CD14-positive monocyte (primary cell): ENCODE results near the gene PROK2. TPM values are rescaled to one million over a fixed set of nuclear protein-coding genes. Genes with fewer than 3 reads are reported as not detected.

Experiments
- DNase-seq, 3 donors: peaks; one replicate each; pipeline ENCODE4 v3.0.0-alpha.2; 2011 to 2022
- H2AFZ ChIP-seq: 2 replicates; pipeline ENCODE4 v1.6.0; 2012; ENCODE audit warnings: mild to moderate bottlenecking, low read depth, low read length, inconsistent platforms; ENCODE audit not compliant: insufficient read depth, poor library complexity, severe bottlenecking
- H3K27ac ChIP-seq, 2 donors: 1 replicate in 1 of 2; 2 replicates in 1 of 2; pipeline ENCODE4 v1.5.1; 2012 to 2013; ENCODE audit warnings: low read length in 2 of 2, control low read depth in 1 of 2, inconsistent platforms in 1 of 2, low read depth in 1 of 2, mild to moderate bottlenecking in 1 of 2
- H3K27me3 ChIP-seq, 2 donors: one replicate each; pipeline versions ENCODE4 v1.6.0 to v1.6.1; 2011 to 2013; ENCODE audit warnings: low read length in 2 of 2; ENCODE audit not compliant: control insufficient read depth in 2 of 2, insufficient read depth in 2 of 2
- H3K36me3 ChIP-seq, 2 donors: replicated peaks in 1 of 2; 1 replicate in 1 of 2; 2 replicates in 1 of 2; pipeline versions ENCODE4 v1.5.1 to v1.6.1; 2012 to 2013; ENCODE audit warnings: low read length in 2 of 2, control low read depth in 1 of 2, inconsistent platforms in 1 of 2, mild to moderate bottlenecking in 1 of 2; ENCODE audit not compliant: insufficient read depth in 2 of 2, control insufficient read depth in 1 of 2
- H3K4me1 ChIP-seq, 2 donors: 1 replicate in 1 of 2; 2 replicates in 1 of 2; pipeline versions ENCODE4 v1.5.1 to v1.6.1; 2012 to 2013; ENCODE audit warnings: low read length in 2 of 2, control low read depth in 1 of 2, inconsistent platforms in 1 of 2, mild to moderate bottlenecking in 1 of 2, moderate library complexity in 1 of 2; ENCODE audit not compliant: insufficient read depth in 2 of 2, control insufficient read depth in 1 of 2
- H3K4me2 ChIP-seq: replicated peaks from 2 replicates; pipeline ENCODE3; 2012; ENCODE audit warnings: low read length, moderate library complexity, mild to moderate bottlenecking; ENCODE audit not compliant: poor library complexity, severe bottlenecking; ENCODE audit errors: extremely low read depth
- H3K4me3 ChIP-seq, 3 experiments: fragments of 200-600 bp in 1 of 3; sonication (generic) in 1 of 3; replicated peaks in 1 of 3; 1 replicate in 2 of 3; 2 replicates in 1 of 3; pipeline ENCODE4 v1.5.1; 2011 to 2013; ENCODE audit warnings: low read length in 3 of 3, mild to moderate bottlenecking in 3 of 3, control low read depth in 2 of 3, low read depth in 2 of 3, inconsistent platforms in 1 of 3, moderate library complexity in 1 of 3
- H3K79me2 ChIP-seq: 2 replicates; pipeline ENCODE4 v1.6.0; 2012; ENCODE audit warnings: mild to moderate bottlenecking, control low read depth, inconsistent platforms, low read length, moderate library complexity; ENCODE audit not compliant: insufficient read depth
- H3K9ac ChIP-seq: 2 replicates; pipeline ENCODE4 v1.6.0; 2017; ENCODE audit warnings: low read length, mild to moderate bottlenecking; ENCODE audit not compliant: insufficient read depth, poor library complexity, severe bottlenecking
- H3K9me3 ChIP-seq, 2 donors: replicated peaks in 1 of 2; 1 replicate in 1 of 2; 2 replicates in 1 of 2; pipeline versions ENCODE4 v1.5.1 to v1.6.1; 2012 to 2013; ENCODE audit warnings: low read length in 2 of 2, control low read depth in 1 of 2; ENCODE audit not compliant: control insufficient read depth in 1 of 2, insufficient read depth in 1 of 2
- H4K20me1 ChIP-seq: 2 replicates; pipeline ENCODE4 v1.6.0; 2012; ENCODE audit warnings: mild to moderate bottlenecking, low read length, control low read depth, moderate library complexity; ENCODE audit not compliant: insufficient read depth
- H3K27ac Mint-ChIP-seq, 7 donors: one replicate each; pipeline ENCODE4 v1.8.0; 2020; ENCODE audit warnings: mild to moderate bottlenecking in 7 of 7, mixed read lengths in 7 of 7, moderate library complexity in 6 of 7, inconsistent platforms in 2 of 7
- H3K27me3 Mint-ChIP-seq, 3 donors: one replicate each; pipeline ENCODE4 v1.8.0; 2021 to 2022; ENCODE audit warnings: low read depth in 3 of 3, mild to moderate bottlenecking in 3 of 3, mixed read lengths in 3 of 3, moderate library complexity in 3 of 3, inconsistent platforms in 1 of 3
- H3K36me3 Mint-ChIP-seq, 2 donors: one replicate each; pipeline ENCODE4 v1.8.0; 2020; ENCODE audit warnings: mixed read lengths in 2 of 2, inconsistent platforms in 1 of 2, mild to moderate bottlenecking in 1 of 2
- H3K4me1 Mint-ChIP-seq: one replicate; pipeline ENCODE4 v1.8.0; 2020; ENCODE audit warnings: mild to moderate bottlenecking, mixed read lengths
- H3K4me3 Mint-ChIP-seq, 2 donors: one replicate each; pipeline ENCODE4 v1.8.0; 2020; ENCODE audit warnings: mild to moderate bottlenecking in 2 of 2, mixed read lengths in 2 of 2, moderate library complexity in 1 of 2
- H3K9me3 Mint-ChIP-seq, 7 donors: one replicate each; pipeline ENCODE4 v1.8.0; 2020 to 2022; ENCODE audit warnings: mixed read lengths in 7 of 7, mild to moderate bottlenecking in 6 of 7, moderate library complexity in 6 of 7, inconsistent platforms in 2 of 7
- CTCF ChIP-seq: fragments of 200-600 bp; IDR thresholded peaks from one replicate; pipeline ENCODE4 v1.8.0; 2022; ENCODE audit warnings: antibody characterized with exemption, mild to moderate bottlenecking
- WGBS: methylation state at CpG from one replicate; pipeline ENCODE4 v1.1.5; 2013; ENCODE audit warnings: missing lambda C conversion rate; ENCODE audit not compliant: insufficient coverage; 5-methylcytosine and 5-hydroxymethylcytosine counted together
- intact Hi-C, 2 donors: fragments of 100-400 bp; cut with micrococcal nuclease; formaldehyde crosslinking; loops; one replicate each; pipeline versions ENCODE4 v1.15.0 to v1.15.1; 2023
- polyA plus RNA-seq, 3 donors: library from polyadenylated mRNA; depleted of rRNA in 1 of 3; unstranded in 2 of 3; stranded (reverse) in 1 of 3; fragments of 300-500 nt in 2 of 3; fragments of >200 nt in 1 of 3; fragmentation: Illumina TruSeq in 2 of 3; gene quantifications; 1 replicate in 2 of 3; 2 replicates in 1 of 3; pipeline ENCODE4 v1.2.3, GENCODE V29; 2012 to 2021

Gene PROK2
- polyA plus RNA-seq, 3 donors: 25.4 to 81.7 (median 37.8) TPM

DNA sequence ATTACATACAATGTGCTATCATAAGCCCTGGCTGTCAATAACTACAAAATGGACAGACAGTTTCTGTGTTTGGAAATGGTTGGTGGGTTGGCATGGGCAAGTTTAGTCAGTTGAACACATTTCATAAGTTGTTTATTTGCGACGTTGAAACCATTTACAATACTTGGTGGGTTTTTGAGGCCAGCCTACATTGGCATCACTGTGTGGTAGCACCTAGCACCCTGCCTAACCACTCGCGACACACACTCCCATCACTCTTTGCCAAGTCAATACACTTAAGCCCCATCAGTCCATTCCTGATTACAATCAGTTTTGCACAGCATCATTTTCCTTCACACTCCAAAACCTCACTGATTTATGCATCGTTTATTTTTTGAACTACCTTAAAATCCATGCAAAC, 13.8 kb downstream of the PROK2 start:
- Mint-ChIP-seq H3K4me3 (no peak overlapping the region), H3K4me1 (peaks cover 21% of the 10 kb centered on the region), H3K27ac (no peak overlapping the region), H3K36me3 (peaks cover 46 to 51% of the 10 kb centered on the region in 2 donors), H3K9me3 (no peaks in the 10 kb centered on the region), H3K27me3 (peaks cover under 1 to 3% (median 1%) of the 10 kb centered on the region in 3 donors)
- H3K4me3 ChIP-seq: no peak overlapping the region
- peaks cover 4% of the 10 kb centered on the region for H4K20me1 ChIP-seq
- H2AFZ ChIP-seq: no peak overlapping the region
- no peaks in the 10 kb centered on the region for H3K4me1 ChIP-seq
- H3K79me2 ChIP-seq: peaks cover 62% of the 10 kb centered on the region
- H3K27me3 ChIP-seq: no peaks in the 10 kb centered on the region
- H3K9me3 ChIP-seq: no peaks in the 10 kb centered on the region
- WGBS: 93% methylated on average over 4 of the region's 5 CpGs
- H3K4me2 ChIP-seq: no peak overlapping the region
- peaks cover 0 to 53% of the 10 kb centered on the region in 2 donors for H3K36me3 ChIP-seq
- TF ChIP-seq CTCF: no peak
- no peak for DNase-seq
- H3K27ac ChIP-seq: no peak overlapping the region
- no peak overlapping the region for H3K9ac ChIP-seq
- intact Hi-C loops: no loop called here

- no peak overlapping the region for H3K4me3 Mint-ChIP-seq
- Histone ChIP-seq H3K9me3 (no peaks in the 10 kb centered on the region), H3K4me3 (no peak overlapping the region), H3K9ac (no peak overlapping the region), H4K20me1 (no peaks in the 10 kb centered on the region), H3K4me2 (no peak overlapping the region), H3K27ac (no peak overlapping the region), H3K79me2 (peaks cover 5% of the 10 kb centered on the region), H3K4me1 (peaks cover 9 to 19% of the 10 kb centered on the region in 2 donors), H3K36me3 (peaks cover 0 to 4% of the 10 kb centered on the region in 2 donors), H3K27me3 (no peaks in the 10 kb centered on the region), H2AFZ (no peak overlapping the region)
- H3K4me1 Mint-ChIP-seq: peaks cover 22% of the 10 kb centered on the region
- intact Hi-C loops: no loop called here
- H3K27ac Mint-ChIP-seq: no peak overlapping the region
- H3K9me3 Mint-ChIP-seq: no peaks in the 10 kb centered on the region
- WGBS: no CpG with 5 or more reads among the region's 5 CpGs
- peaks cover 13 to 19% of the 10 kb centered on the region in 2 donors for H3K36me3 Mint-ChIP-seq
- peaks cover 0 to 7% (median 2%) of the 10 kb centered on the region in 3 donors for H3K27me3 Mint-ChIP-seq
- TF ChIP-seq CTCF: no peak
- no peak for DNase-seq
These were observed 21.5 kb downstream of the PROK2 start for GRCh38 chr3:71763426-71763825.
